BE2C (cell line): ENCODE measurements around the gene MYOG.

ENCODE experiments used
- DNase-seq: peaks from one replicate; pipeline ENCODE4 v3.0.0-alpha.2; 2020
- H3K27me3 ChIP-seq: fragments of 250-450 bp; sonication (Bioruptor Pico); 2 replicates; pipeline ENCODE4 v1.5.1; 2020; ENCODE audit warnings: mild to moderate bottlenecking
- H3K36me3 ChIP-seq: fragments of 250-450 bp; sonication (Bioruptor Pico); 2 replicates; pipeline ENCODE4 v1.5.1; 2020; ENCODE audit warnings: mild to moderate bottlenecking
- H3K4me1 ChIP-seq: fragments of 250-450 bp; sonication (Bioruptor Pico); 2 replicates; pipeline ENCODE4 v1.5.1; 2020
- H3K4me3 ChIP-seq: 2 replicates; pipeline ENCODE4 v1.5.1; 2011; ENCODE audit warnings: low read depth, low read length
- H3K9me3 ChIP-seq: fragments of 250-450 bp; sonication (Bioruptor Pico); 2 replicates; pipeline ENCODE4 v1.5.1; 2020
- CTCF ChIP-seq: IDR thresholded peaks from 2 replicates; pipeline ENCODE4 v1.5.1; 2012; ENCODE audit warnings: mild to moderate bottlenecking, low read depth, low read length

MYOG gene

GRCh38 chr1:203082571-203083462, 3.0 kb downstream of the MYOG start:
- H3K27me3 ChIP-seq = no peaks in the 10 kb centered on the region
- peaks cover 6% of the 10 kb centered on the region for H3K4me1 ChIP-seq
- H3K36me3 ChIP-seq = no peaks in the 10 kb centered on the region
- no peak overlapping the region for H3K4me3 ChIP-seq
- H3K9me3 ChIP-seq = no peaks in the 10 kb centered on the region
- no peak for DNase-seq
- no peak for TF ChIP-seq CTCF

- H3K36me3 ChIP-seq = no peaks in the 10 kb centered on the region
- no peak for TF ChIP-seq CTCF
- H3K9me3 ChIP-seq = no peaks in the 10 kb centered on the region
- peaks cover 6% of the 10 kb centered on the region for H3K4me1 ChIP-seq
- H3K4me3 ChIP-seq = no peak overlapping the region
- H3K27me3 ChIP-seq = no peaks in the 10 kb centered on the region
- DNase-seq = no peak
These were observed 3.6 kb downstream of the MYOG start for GRCh38 chr1:203082231-203082505.

GRCh38 chr1:203081465-203082230, 4.2 kb downstream of the MYOG start:
- DNase-seq = no peak
- H3K27me3 ChIP-seq = no peaks in the 10 kb centered on the region
- H3K36me3 ChIP-seq = no peaks in the 10 kb centered on the region
- no peak for TF ChIP-seq CTCF
- H3K4me1 ChIP-seq = peaks cover 6% of the 10 kb centered on the region
- no peak overlapping the region for H3K4me3 ChIP-seq
- H3K9me3 ChIP-seq = no peaks in the 10 kb centered on the region

- no peaks in the 10 kb centered on the region for H3K36me3 ChIP-seq
- H3K9me3 ChIP-seq = no peaks in the 10 kb centered on the region
- H3K4me1 ChIP-seq = no peaks in the 10 kb centered on the region
- no peak for DNase-seq
- no peaks in the 10 kb centered on the region for H3K27me3 ChIP-seq
- no peak for TF ChIP-seq CTCF
- H3K4me3 ChIP-seq = no peak overlapping the region
These were observed 5.4 kb downstream of the MYOG start for GRCh38 chr1:203080456-203080855.

- H3K36me3 ChIP-seq = no peaks in the 10 kb centered on the region
- DNase-seq = no peak
- TF ChIP-seq CTCF = no peak
These were observed 7.3 kb downstream of the MYOG start for GRCh38 chr1:203078478-203078877.

GRCh38 chr1:203077956-203078355, 7.9 kb downstream of the MYOG start:
- Histone ChIP-seq H3K9me3 (no peaks in the 10 kb centered on the region; the same call in 1 of the 2 replicates), H3K4me1 (no peaks in the 10 kb centered on the region), H3K4me3 (no peak overlapping the region), H3K36me3 (no peaks in the 10 kb centered on the region), H3K27me3 (no peaks in the 10 kb centered on the region)
- TF ChIP-seq CTCF = no peak
- no peak for DNase-seq

More at GRCh38 chr1:203078478-203078877, 7.3 kb downstream of the MYOG start:
- no peak overlapping the region for H3K4me3 ChIP-seq
- H3K27me3 ChIP-seq = no peaks in the 10 kb centered on the region
- no peaks in the 10 kb centered on the region; the same call in 1 of the 2 replicates for H3K9me3 ChIP-seq
- H3K4me1 ChIP-seq = no peaks in the 10 kb centered on the region
